Measurements from ENCODE around the gene GYPB. TPM values are rescaled to one million over a fixed set of nuclear protein-coding genes. Genes with fewer than 3 reads are reported as not detected.
"Not testable (repeated sequence)": the region's sequence is repeated elsewhere in the genome, so short reads cannot be mapped to it uniquely, and the experiment has no call there.

The GYPB gene
- total and polyA plus RNA-seq, 9 of the 15 experiments (the other 6 are each of a cell fraction or from before 2014, with no cell fraction given): 16.9 to 205 (median 65.8) TPM

GRCh38 chr4:143980776-143981175 is 38.4 kb downstream of the GYPB start:
- in situ Hi-C loops (cut with MboI) (loop anchor here (5.0 to 10.0 kb wide), 3 partner anchors 107 to 206 kb away; no protein-coding TSS in a partner anchor), intact Hi-C loops (cut with micrococcal nuclease) (loop anchor here (1.0 to 5.0 kb wide), 3 partner anchors 42 to 206 kb away; partner anchors contain the start of gene GYPE)
- H3K79me2 ChIP-seq (ENCODE audit: control insufficient read depth, insufficient read depth, low read length); H3K27me3 ChIP-seq (ENCODE audit: control insufficient read depth in 2 of 2, insufficient read depth in 2 of 2, low read length in 2 of 2); H3K36me3 ChIP-seq (ENCODE audit: control insufficient read depth, insufficient read depth, low read length); FAIRE-seq; POLR2A ChIA-PET; CTCF ChIA-PET (ENCODE audit: low intra/inter-chr PET ratio); H3K27ac ChIP-seq (ENCODE audit: extremely low read depth, low read depth, low read length); H3K4me1 ChIP-seq (replicated peaks in 1 of 2; ENCODE audit: control insufficient read depth in 2 of 2, insufficient read depth in 2 of 2, low read length in 2 of 2); H3K9me1 ChIP-seq (ENCODE audit: control insufficient read depth, insufficient read depth, low read length); H3K4me3 ChIP-seq; H4K20me1 ChIP-seq (replicated peaks; ENCODE audit: control insufficient read depth, insufficient read depth, low read length); H2AFZ ChIP-seq (ENCODE audit: low read depth, low read length); H3K4me2 ChIP-seq (ENCODE audit: insufficient read depth, low read length); H3K9ac ChIP-seq (ENCODE audit: insufficient read depth in 1 of 2, low read depth in 2 of 2, low read length in 2 of 2); H3K9me3 ChIP-seq (replicated peaks; ENCODE audit: control insufficient read depth, insufficient read depth, low read depth, low read length); BruUV-seq (replicated peaks): not testable (repeated sequence)
- peak; percentile 74 for ATAC-seq
- WGBS (ENCODE audit: insufficient coverage, low coverage, missing lambda C conversion rate): 25% methylated on average over 4 of the region's 4 CpGs
- DNase-seq (ENCODE audit: extremely low read depth in 1 of 4, low spot score in 3 of 4): peak in 2 of 4 experiments; percentile 21 to 60
- peak; percentile 22 to 40 (median 29); a peak in 4 of 6 replicates for TF ChIP-seq CTCF (IDR thresholded peaks at IDR 0.05 in 2 of 3, conservative IDR thresholded peaks at IDR 0.05 in 1 of 3; ENCODE audit: insufficient read depth in 2 of 3, low read depth in 1 of 3, low read length in 3 of 3)
- TF ChIP-seq HMBOX1 (IDR thresholded peaks at IDR 0.05): peak; percentile 60; the same call in 1 of the 2 replicates
- TF ChIP-seq ARID3A (IDR thresholded peaks at IDR 0.05; ENCODE audit: borderline replicate concordance, low read depth, low read length): 0 out of 2 replicates have a peak, but pooled peaks have one; percentile 32
